Measurements from ENCODE around the gene KIAA0513.

KIAA0513 gene

DNA sequence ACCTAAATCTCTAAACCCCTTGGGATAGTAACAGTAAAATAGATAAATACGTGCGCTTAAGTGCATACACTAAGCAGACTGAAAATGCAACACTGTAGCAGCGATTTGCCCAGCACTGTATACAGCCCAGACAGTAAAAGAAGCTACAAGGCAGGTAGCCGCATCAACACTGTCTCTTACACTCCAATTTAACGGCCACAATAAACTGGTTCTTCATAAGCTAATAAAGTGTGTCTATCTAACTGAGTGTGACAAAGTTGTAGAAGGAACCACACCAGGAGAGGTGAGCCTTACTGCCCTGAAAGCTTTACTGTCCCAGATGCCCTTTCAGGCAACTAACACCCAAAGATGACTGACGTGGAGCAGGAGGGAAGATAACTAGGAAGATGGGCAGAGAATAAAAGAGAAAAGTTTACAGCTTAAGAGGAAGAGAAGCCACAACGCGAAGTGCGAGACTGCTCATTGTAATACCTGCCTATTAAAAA, 17.1 kb upstream of the KIAA0513 start:
- TF ChIP-seq, protein P1, sequence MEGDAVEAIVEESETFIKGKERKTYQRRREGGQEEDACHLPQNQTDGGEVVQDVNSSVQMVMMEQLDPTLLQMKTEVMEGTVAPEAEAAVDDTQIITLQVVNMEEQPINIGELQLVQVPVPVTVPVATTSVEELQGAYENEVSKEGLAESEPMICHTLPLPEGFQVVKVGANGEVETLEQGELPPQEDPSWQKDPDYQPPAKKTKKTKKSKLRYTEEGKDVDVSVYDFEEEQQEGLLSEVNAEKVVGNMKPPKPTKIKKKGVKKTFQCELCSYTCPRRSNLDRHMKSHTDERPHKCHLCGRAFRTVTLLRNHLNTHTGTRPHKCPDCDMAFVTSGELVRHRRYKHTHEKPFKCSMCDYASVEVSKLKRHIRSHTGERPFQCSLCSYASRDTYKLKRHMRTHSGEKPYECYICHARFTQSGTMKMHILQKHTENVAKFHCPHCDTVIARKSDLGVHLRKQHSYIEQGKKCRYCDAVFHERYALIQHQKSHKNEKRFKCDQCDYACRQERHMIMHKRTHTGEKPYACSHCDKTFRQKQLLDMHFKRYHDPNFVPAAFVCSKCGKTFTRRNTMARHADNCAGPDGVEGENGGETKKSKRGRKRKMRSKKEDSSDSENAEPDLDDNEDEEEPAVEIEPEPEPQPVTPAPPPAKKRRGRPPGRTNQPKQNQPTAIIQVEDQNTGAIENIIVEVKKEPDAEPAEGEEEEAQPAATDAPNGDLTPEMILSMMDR (IDR thresholded peaks at IDR 0.05; ENCODE audit: low read length, missing control alignments) = no peak
- DNase-seq (ENCODE audit: low read depth) = no peak
- peak overlapping the region; percentile 97 for H3K4me3 ChIP-seq (replicated peaks; ENCODE audit: low read depth, low read length)

DNA sequence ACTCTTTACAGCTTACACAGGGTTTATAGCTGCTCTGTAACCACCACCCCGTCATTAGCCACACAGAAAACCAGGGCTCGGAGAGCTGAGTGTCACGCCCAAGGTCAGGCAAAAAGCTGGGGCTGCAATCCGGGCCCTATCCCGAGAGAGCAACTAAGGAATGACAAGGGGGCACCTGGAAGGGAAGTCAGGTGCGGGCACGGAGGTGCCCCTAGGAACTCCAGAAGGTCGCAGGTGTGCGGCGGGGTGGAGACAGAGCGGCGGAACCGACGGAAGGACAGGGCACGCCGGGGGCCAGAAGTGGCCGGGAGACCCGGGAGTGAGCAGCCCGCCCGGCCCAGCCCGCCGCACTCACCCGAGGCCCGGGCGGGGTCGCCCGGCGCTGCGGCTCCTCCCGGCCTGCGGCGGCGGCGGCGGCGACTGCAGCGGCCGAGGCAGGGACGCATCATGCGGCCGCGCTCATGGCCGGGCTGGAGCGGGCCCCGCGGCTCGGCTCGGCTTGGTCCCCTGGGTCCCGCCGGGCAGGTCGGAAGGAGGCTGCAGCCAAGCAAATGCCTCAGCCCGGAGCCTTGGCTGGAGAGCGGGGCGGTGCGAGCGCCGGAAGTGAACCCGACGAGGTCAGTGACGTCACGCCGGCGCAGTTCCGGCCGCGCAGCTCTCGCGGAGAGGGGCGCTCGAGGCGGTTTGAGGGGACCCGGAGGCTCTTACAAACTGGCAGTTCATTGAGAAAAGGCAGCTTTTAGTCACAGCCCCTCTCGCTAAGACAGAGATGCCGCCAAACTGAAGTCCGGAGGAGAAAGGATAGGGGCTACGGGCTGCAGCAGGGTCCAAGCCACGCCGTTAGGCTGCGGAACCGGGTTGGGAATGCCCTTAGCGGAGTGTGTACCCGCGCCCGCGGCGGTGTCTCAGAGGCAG, 16.4 kb upstream of the KIAA0513 start, which contains the start of gene ZDHHC7:
ZDHHC7 (minus strand) TSS at position 605 of the 915 bp plus-strand sequence. CDS start 20,917 bp downstream, outside the sequence.
- TF ChIP-seq, protein P1 (IDR thresholded peaks at IDR 0.05; ENCODE audit: low read length, missing control alignments) = no peak

DNA sequence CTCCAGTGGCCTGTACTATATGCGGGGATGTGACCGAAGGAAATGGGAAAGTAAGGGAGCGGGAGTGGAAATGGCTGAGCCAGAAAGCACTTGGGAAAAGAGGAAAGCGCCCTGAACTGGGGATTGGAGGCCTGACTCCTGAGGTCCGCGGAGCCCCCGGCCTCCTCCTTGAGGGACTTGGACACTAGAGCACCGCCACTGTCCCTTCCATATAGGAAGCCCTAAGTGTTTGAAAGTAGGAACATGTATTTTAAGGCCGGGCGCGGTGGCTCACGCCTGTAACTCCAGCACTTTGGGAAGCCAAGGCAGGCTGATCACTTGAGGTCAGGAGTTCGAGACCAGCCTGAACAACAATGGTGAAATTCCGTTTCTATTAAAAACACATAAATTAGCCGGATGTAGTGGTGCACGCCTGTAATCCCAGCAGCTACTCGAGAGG, 15.7 kb upstream of the KIAA0513 start:
- no peak for DNase-seq (ENCODE audit: low read depth)
- TF ChIP-seq, protein P1 (IDR thresholded peaks at IDR 0.05; ENCODE audit: low read length, missing control alignments) = no peak
- peak overlapping the region; percentile 97 for H3K4me3 ChIP-seq (replicated peaks; ENCODE audit: low read depth, low read length)

More for the DNA sequence above, 16.4 kb upstream of the KIAA0513 start, which contains the start of gene ZDHHC7:
- peak; percentile 87 for DNase-seq (ENCODE audit: low read depth)
- H3K4me3 ChIP-seq (replicated peaks; ENCODE audit: low read depth, low read length) = peak within 1 kb of the TSS; percentile 97

DNA sequence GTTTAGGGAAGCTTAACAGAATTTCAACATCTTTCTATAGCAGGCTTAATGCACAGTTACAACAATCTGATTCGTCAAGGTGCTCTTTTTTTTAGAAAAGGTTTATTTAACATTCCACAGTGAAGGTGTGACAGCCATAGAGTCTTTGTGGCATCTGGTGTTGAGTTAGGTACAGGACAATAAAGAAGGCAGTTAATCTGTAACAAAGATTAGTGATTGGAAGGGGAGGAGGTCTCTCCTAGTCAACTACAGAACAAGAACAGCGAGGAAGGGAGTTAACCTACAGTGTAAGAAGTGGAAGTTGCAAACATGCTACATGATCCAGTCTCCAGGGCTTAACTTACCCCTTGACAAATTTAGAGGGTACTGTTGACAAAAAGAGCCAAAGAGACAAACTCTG, 13.3 kb upstream of the KIAA0513 start:
- no peak overlapping the region for H3K4me3 ChIP-seq (replicated peaks; ENCODE audit: low read depth, low read length)

DNA sequence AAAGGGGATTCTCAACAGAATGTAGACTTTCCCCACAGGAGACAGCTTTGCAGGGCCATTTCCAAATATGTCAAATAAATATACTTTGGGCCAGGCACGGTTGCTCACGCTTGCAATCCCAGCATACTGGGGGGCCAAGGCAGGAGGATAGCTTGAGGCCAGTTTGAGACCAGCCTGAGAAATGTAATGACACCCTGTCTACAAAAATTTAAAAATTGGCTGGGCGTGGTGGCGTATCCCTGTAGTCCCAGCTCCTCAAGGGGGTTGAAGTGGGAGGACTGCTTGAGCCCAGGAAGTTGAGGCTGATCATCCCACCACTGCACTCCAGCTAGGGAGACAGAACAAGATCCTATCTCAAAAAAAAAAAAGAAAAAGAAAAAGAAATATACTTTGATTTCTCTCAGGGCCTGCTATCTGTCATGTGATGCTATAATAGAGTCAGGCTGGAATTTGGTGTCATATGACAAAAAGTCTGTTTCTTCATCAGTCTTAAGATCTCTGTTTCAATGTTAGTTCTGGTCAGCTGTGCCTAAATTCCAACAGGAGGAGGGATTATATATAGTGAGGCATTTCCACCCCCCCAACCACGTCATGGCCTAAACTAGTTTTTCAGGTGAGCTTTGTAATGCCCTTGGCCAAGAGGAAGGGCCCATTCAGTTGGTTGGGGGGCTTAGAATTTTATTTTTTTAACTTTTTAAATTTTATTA, 12.0 kb upstream of the KIAA0513 start:
- no peak for DNase-seq (ENCODE audit: low read depth)
- H3K4me3 ChIP-seq (replicated peaks; ENCODE audit: low read depth, low read length) = no peak overlapping the region
- TF ChIP-seq, protein P1 (IDR thresholded peaks at IDR 0.05; ENCODE audit: low read length, missing control alignments) = no peak

More for the DNA sequence above, 13.3 kb upstream of the KIAA0513 start:
- no peak for DNase-seq (ENCODE audit: low read depth)
- TF ChIP-seq, protein P1 (IDR thresholded peaks at IDR 0.05; ENCODE audit: low read length, missing control alignments) = no peak

DNA sequence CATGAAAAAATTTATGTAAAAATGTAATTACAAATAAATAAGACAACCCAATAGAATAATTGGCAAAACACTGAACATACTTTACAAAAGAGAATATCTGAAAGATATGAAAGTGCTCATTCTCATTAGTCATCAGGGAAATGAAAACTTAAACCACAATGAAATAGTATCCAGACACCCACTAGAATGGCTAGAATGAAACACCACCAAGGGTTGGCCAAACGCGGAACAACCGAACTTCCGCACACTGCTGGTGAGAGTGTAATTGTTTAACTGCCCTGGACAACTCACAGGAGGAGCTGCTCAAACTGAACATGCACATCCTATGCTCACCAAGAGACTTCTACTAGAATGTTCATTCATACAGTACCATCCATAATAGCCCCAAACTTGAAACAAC, 10.4 kb upstream of the KIAA0513 start:
- DNase-seq (ENCODE audit: low read depth) = no peak
- H3K4me3 ChIP-seq (replicated peaks; ENCODE audit: low read depth, low read length) = no peak overlapping the region
- TF ChIP-seq, protein P1 (IDR thresholded peaks at IDR 0.05; ENCODE audit: low read length, missing control alignments) = no peak

Data from fibroblast of pulmonary artery (primary cell).